GM23338 (cell line): ENCODE data around the gene TMEM179. TPM values are rescaled to one million over a fixed set of nuclear protein-coding genes. Genes with fewer than 3 reads are reported as not detected.

Source experiments
- ATAC-seq: fragments of 200-7000 bp; cut with Tn5 transposase; 3 replicates; pipeline ENCODE4 v1.9.1; 2020
- DNase-seq: peaks from one replicate; pipeline ENCODE4 v3.0.0-alpha.2; 2015; ENCODE audit warnings: low spot score
- H2AFZ ChIP-seq: fragments of 200-600 bp; sonication (generic); 2 replicates; pipeline ENCODE4 v1.8.0; 2016; ENCODE audit warnings: antibody characterized with exemption, mild to moderate bottlenecking, moderate library complexity
- H3F3A ChIP-seq: fragments of 200-600 bp; sonication (generic); replicated peaks from 2 replicates; pipeline ENCODE4 v1.8.0; 2017; ENCODE audit warnings: antibody characterized with exemption, mixed run types, low read depth
- H3K27ac ChIP-seq: fragments of 200-600 bp; sonication (generic); 2 replicates; pipeline ENCODE4 v1.6.1; 2016; ENCODE audit warnings: low read depth
- H3K27me3 ChIP-seq: fragments of 200-600 bp; sonication (generic); 2 replicates; pipeline ENCODE4 v1.8.0; 2016; ENCODE audit warnings: mild to moderate bottlenecking, mixed run types, moderate library complexity; ENCODE audit not compliant: insufficient read depth
- H3K36me3 ChIP-seq: fragments of 200-600 bp; sonication (generic); 2 replicates; pipeline ENCODE4 v1.8.0; 2016; ENCODE audit warnings: mild to moderate bottlenecking; ENCODE audit not compliant: insufficient read depth
- H3K4me1 ChIP-seq: fragments of 200-600 bp; sonication (generic); 2 replicates; pipeline ENCODE4 v1.8.0; 2016; ENCODE audit warnings: mild to moderate bottlenecking, moderate library complexity; ENCODE audit not compliant: insufficient read depth
- H3K4me2 ChIP-seq: fragments of 200-600 bp; sonication (generic); 2 replicates; pipeline ENCODE4 v1.7.1; 2017; ENCODE audit warnings: mixed run types
- H3K4me3 ChIP-seq: fragments of 200-600 bp; sonication (generic); 2 replicates; pipeline ENCODE4 v1.6.1; 2016; ENCODE audit warnings: mixed run types
- H3K79me2 ChIP-seq: fragments of 200-600 bp; sonication (generic); replicated peaks from 2 replicates; pipeline ENCODE4 v1.8.0; 2017; ENCODE audit warnings: mild to moderate bottlenecking; ENCODE audit not compliant: insufficient read depth
- H3K9me2 ChIP-seq: fragments of 200-600 bp; sonication (generic); 2 replicates; pipeline ENCODE4 v1.8.0; 2017; ENCODE audit not compliant: insufficient read depth
- H4K20me1 ChIP-seq: fragments of 200-600 bp; sonication (generic); replicated peaks from 2 replicates; pipeline ENCODE4 v1.8.0; 2017; ENCODE audit warnings: mild to moderate bottlenecking; ENCODE audit not compliant: insufficient read depth
- H3K27ac Mint-ChIP-seq: 2 replicates; pipeline ENCODE4 v1.8.0; 2020; ENCODE audit warnings: inconsistent platforms, mild to moderate bottlenecking, moderate library complexity, mixed read lengths
- H3K27me3 Mint-ChIP-seq: 3 replicates; pipeline ENCODE4 v1.8.0; 2022; ENCODE audit warnings: low read depth, mild to moderate bottlenecking, moderate library complexity, mixed read lengths, inconsistent platforms; ENCODE audit not compliant: insufficient read depth, poor library complexity
- H3K36me3 Mint-ChIP-seq: 3 replicates; pipeline ENCODE4 v1.8.0; 2021; ENCODE audit warnings: low read depth, mild to moderate bottlenecking, inconsistent platforms, moderate library complexity, mixed read lengths
- H3K4me1 Mint-ChIP-seq: 3 replicates; pipeline ENCODE4 v1.8.0; 2020; ENCODE audit warnings: mild to moderate bottlenecking, inconsistent platforms, mixed read lengths
- H3K4me3 Mint-ChIP-seq: 3 replicates; pipeline ENCODE4 v1.8.0; 2021; ENCODE audit warnings: moderate library complexity, mild to moderate bottlenecking, inconsistent platforms, mixed read lengths
- H3K9me3 Mint-ChIP-seq: 3 replicates; pipeline ENCODE4 v1.8.0; 2020; ENCODE audit warnings: moderate library complexity, mild to moderate bottlenecking, inconsistent platforms, mixed read lengths
- CREB1 ChIP-seq: fragments of 250-450 bp; sonication (Bioruptor Pico); IDR thresholded peaks from 2 replicates; pipeline ENCODE4 v1.5.0; 2020; ENCODE audit warnings: low read depth, mild to moderate bottlenecking, moderate library complexity
- CTCF ChIP-seq, 2 experiments: fragments of 200-600 bp in 1 of 2; sonication (generic) in 1 of 2; conservative IDR thresholded peaks; 2 replicates each; pipeline versions ENCODE4 v1.5.1 to v1.6.1; 2016 to 2017; ENCODE audit warnings: antibody characterized with exemption in 2 of 2, low read depth in 2 of 2, mild to moderate bottlenecking in 2 of 2, moderate library complexity in 1 of 2
- ETS1 ChIP-seq: IDR thresholded peaks from 2 replicates; pipeline ENCODE4 v1.6.1; 2016; ENCODE audit warnings: antibody characterized with exemption
- EZH2 ChIP-seq: fragments of 200-600 bp; sonication (generic); IDR thresholded peaks from one replicate; pipeline ENCODE4 v1.8.0; 2017; ENCODE audit warnings: antibody characterized with exemption, mild to moderate bottlenecking, low read depth; ENCODE audit not compliant: unreplicated experiment
- EZH2phosphoT487 ChIP-seq: fragments of 200-600 bp; sonication (generic); IDR thresholded peaks from one replicate; pipeline ENCODE4 v1.8.1; 2018; ENCODE audit warnings: antibody characterized with exemption; ENCODE audit not compliant: unreplicated experiment
- JUNB ChIP-seq: IDR thresholded peaks from one replicate; pipeline ENCODE4 v1.6.1; 2016; ENCODE audit warnings: antibody characterized with exemption; ENCODE audit not compliant: unreplicated experiment
- NANOG ChIP-seq: IDR thresholded peaks from 2 replicates; pipeline ENCODE4 v1.6.1; 2016; ENCODE audit warnings: antibody characterized with exemption, borderline replicate concordance
- POLR2AphosphoS5 ChIP-seq: IDR thresholded peaks from 2 replicates; pipeline ENCODE4 v1.6.1; 2016; ENCODE audit warnings: antibody characterized with exemption, low read depth
- REST ChIP-seq: IDR thresholded peaks from one replicate; pipeline ENCODE4 v1.6.1; 2018; ENCODE audit warnings: antibody characterized with exemption; ENCODE audit not compliant: unreplicated experiment
- ZNF114 ChIP-seq: fragments of 250-450 bp; sonication (Bioruptor Pico); IDR thresholded peaks from 2 replicates; pipeline ENCODE4 v1.5.0; 2020; ENCODE audit warnings: mild to moderate bottlenecking, moderate library complexity
- ZNF331 ChIP-seq: fragments of 250-450 bp; sonication (Bioruptor Pico); IDR thresholded peaks from 2 replicates; pipeline ENCODE4 v1.5.0; 2020; ENCODE audit warnings: low read depth, mild to moderate bottlenecking, moderate library complexity
- polyA plus RNA-seq: library from polyadenylated mRNA; unstranded; fragments of >200 nt; fragmentation: Nextera tagmentation; extraction: Ambion mirVana; gene quantifications from 2 replicates; pipeline ENCODE4 v1.2.1, GENCODE V29; 2016
- total RNA-seq: library from RNA; depleted of rRNA; stranded (reverse); fragments of >200 nt; shearing (Covaris generic); gene quantifications from 2 replicates; pipeline ENCODE4 v1.2.3, GENCODE V29; 2014

TMEM179 gene
- total and polyA plus RNA-seq, 2 experiments from 2014 or later = 1.0 to 4.8 TPM

GRCh38 chr14:104614126-104614812, 9.7 kb upstream of the TMEM179 start (continued):
- no peak for TF ChIP-seq REST
- no peak for TF ChIP-seq CTCF (conservative IDR thresholded peaks at IDR 0.05; ENCODE audit: low read depth in 2 of 2)

- Histone ChIP-seq H3K4me3 (no peak overlapping the region), H3K27ac (no peak overlapping the region), H3K79me2 (no peaks in the 10 kb centered on the region), H2AFZ (no peak overlapping the region), H4K20me1 (no peaks in the 10 kb centered on the region), H3K4me2 (no peak overlapping the region), H3K9me2 (0 out of 2 replicates have a peak, but pooled peaks cover 11% of the 10 kb centered on the region), H3K27me3 (no peaks in the 10 kb centered on the region), H3K4me1 (no peaks in the 10 kb centered on the region), H3F3A (no peaks in the 10 kb centered on the region), H3K36me3 (no peaks in the 10 kb centered on the region)
- Mint-ChIP-seq H3K4me3 (no peak overlapping the region), H3K4me1 (no peaks in the 10 kb centered on the region), H3K27ac (no peak overlapping the region), H3K9me3 (no peaks in the 10 kb centered on the region), H3K36me3 (no peaks in the 10 kb centered on the region), H3K27me3 (peaks cover 4% of the 10 kb centered on the region)
- ATAC-seq = no peak
- no peak for DNase-seq
- TF ChIP-seq NANOG (no peak), CTCF (conservative IDR thresholded peaks at IDR 0.05; ENCODE audit: low read depth in 2 of 2) (no peak), POLR2AphosphoS5 (no peak), ZNF114 (CRISPR knock-in tag) (no peak), JUNB (no peak), CREB1 (CRISPR knock-in tag) (no peak), ETS1 (no peak), EZH2phosphoT487 (no peak), ZNF331 (no peak), REST (no peak), EZH2 (no peak)
Measured at GRCh38 chr14:104611881-104612280, 7.3 kb upstream of the TMEM179 start.
